Thyroid gland (tissue), 4 donors: ENCODE results near the gene EIF4H. TPM values are rescaled to one million over a fixed set of nuclear protein-coding genes. Genes with fewer than 3 reads are reported as not detected.

Experiments used
- DNase-seq, 2 donors: peaks; one replicate each; pipeline ENCODE4 v3.0.0-alpha.2; 2019
- H3K27ac ChIP-seq, 3 donors: fragments of 200-600 bp; sonication (generic); 1 replicate in 2 of 3; 2 replicates in 1 of 3; pipeline ENCODE4 v1.5.1; 2016 to 2019; ENCODE audit warnings: mild to moderate bottlenecking in 1 of 3, moderate library complexity in 1 of 3
- H3K27me3 ChIP-seq: fragments of 200-600 bp; sonication (generic); one replicate; pipeline ENCODE4 v1.5.1; 2019
- H3K36me3 ChIP-seq, 2 donors: fragments of 200-600 bp; sonication (generic); one replicate each; pipeline ENCODE4 v1.5.1; 2016 to 2019
- H3K4me1 ChIP-seq, 2 donors: fragments of 200-600 bp; sonication (generic); one replicate each; pipeline ENCODE4 v1.5.1; 2017 to 2019
- H3K4me3 ChIP-seq, 3 donors: fragments of 200-600 bp; sonication (generic); replicated peaks in 1 of 3; 1 replicate in 2 of 3; 2 replicates in 1 of 3; pipeline ENCODE4 v1.5.1; 2016; ENCODE audit warnings: mild to moderate bottlenecking in 1 of 3
- H3K9me3 ChIP-seq: fragments of 200-600 bp; sonication (generic); one replicate; pipeline ENCODE4 v1.5.1; 2017
- CTCF ChIP-seq, 6 experiments: fragments of 200-600 bp in 3 of 6; fragments of 450-650 bp in 3 of 6; sonication (generic) in 3 of 6; IDR thresholded peaks; one replicate each; pipeline ENCODE4 v1.5.1; 2016 to 2019; ENCODE audit warnings: antibody characterized with exemption in 6 of 6, mild to moderate bottlenecking in 2 of 6, inconsistent platforms in 1 of 6, moderate library complexity in 1 of 6
- POLR2A ChIP-seq, 2 donors: fragments of 450-650 bp; IDR thresholded peaks; one replicate each; pipeline ENCODE4 v1.6.1; 2017; ENCODE audit warnings: antibody characterized with exemption in 2 of 2, mild to moderate bottlenecking in 2 of 2, moderate library complexity in 1 of 2
- WGBS, 2 donors: methylation state at CpG; one replicate each; pipeline ENCODE4 v1.1.5; 2017; 5-methylcytosine and 5-hydroxymethylcytosine counted together
- intact Hi-C: fragments of 100-400 bp; cut with DNase I; formaldehyde crosslinking; loops from one replicate; pipeline ENCODE4 v1.15.1; 2023
- total RNA-seq, 4 donors: library from RNA; depleted of rRNA; stranded (reverse); fragments of >200 nt; gene quantifications; one replicate each; pipeline ENCODE4 v1.2.3, GENCODE V29; 2016

Gene EIF4H
- total RNA-seq, 4 donors from 2014 or later, result 267 to 323 (median 298) TPM

GRCh38 chr7:74173491-74173865 is 678 bp upstream of the EIF4H start:
- intact Hi-C loops, result no loop called here
- no peak for DNase-seq
- Histone ChIP-seq H3K36me3 (no peaks in the 10 kb centered on the region), H3K4me1 (peaks cover 41 to 42% of the 10 kb centered on the region in 2 donors), H3K4me3 (peak overlapping the region in 2 of 3 donors; percentile 18 to 76), H3K27me3 (no peaks in the 10 kb centered on the region), H3K27ac (peak overlapping the region; percentile 55 to 94 (median 87)), H3K9me3 (no peaks in the 10 kb centered on the region)
- WGBS, 2 donors, result 8% methylated on average over 11 of the region's 11 CpGs
- no peak for TF ChIP-seq POLR2A (IDR thresholded peaks at IDR 0.05)
- no peak for TF ChIP-seq CTCF (IDR thresholded peaks at IDR 0.05)

DNA sequence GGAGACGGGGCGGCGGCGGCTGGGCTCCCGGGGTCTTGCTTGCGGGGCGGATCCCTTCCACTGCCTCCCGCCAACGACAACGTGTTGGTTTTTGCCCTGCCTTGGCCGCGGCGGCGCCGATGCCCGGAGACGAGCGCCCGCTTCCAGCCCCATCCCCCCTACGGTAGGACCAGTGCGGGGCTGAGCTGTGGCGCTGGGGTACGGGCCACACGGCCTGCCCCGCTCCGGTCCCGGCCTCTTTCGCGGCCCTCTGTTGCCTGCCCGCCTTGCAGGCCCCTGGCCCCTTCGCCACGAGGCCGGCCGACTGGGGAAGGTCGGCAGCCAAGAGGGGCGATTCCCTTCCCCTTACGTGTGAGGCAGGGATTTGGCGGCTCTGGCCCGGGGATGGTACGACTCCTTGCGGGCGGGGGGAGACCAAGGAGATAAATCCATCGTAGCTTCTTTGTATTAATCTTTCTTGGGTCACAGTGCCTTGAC is 488 bp downstream of the EIF4H start:
- Histone ChIP-seq H3K27ac (peak overlapping the region; percentile 79 to 94 (median 91)), H3K27me3 (no peaks in the 10 kb centered on the region), H3K4me3 (peak overlapping the region; percentile 65 to 97 (median 76)), H3K36me3 (no peaks in the 10 kb centered on the region), H3K4me1 (peaks cover 50 to 53% of the 10 kb centered on the region in 2 donors), H3K9me3 (no peaks in the 10 kb centered on the region)
- TF ChIP-seq CTCF (IDR thresholded peaks at IDR 0.05), result no peak
- no peak for TF ChIP-seq POLR2A (IDR thresholded peaks at IDR 0.05)
- 0 to 1% methylated on average over 7 to 9 of the region's 43 CpGs for WGBS, 2 donors
- intact Hi-C loops, result no loop called here
- DNase-seq, result peak; percentile 37 to 46

DNA sequence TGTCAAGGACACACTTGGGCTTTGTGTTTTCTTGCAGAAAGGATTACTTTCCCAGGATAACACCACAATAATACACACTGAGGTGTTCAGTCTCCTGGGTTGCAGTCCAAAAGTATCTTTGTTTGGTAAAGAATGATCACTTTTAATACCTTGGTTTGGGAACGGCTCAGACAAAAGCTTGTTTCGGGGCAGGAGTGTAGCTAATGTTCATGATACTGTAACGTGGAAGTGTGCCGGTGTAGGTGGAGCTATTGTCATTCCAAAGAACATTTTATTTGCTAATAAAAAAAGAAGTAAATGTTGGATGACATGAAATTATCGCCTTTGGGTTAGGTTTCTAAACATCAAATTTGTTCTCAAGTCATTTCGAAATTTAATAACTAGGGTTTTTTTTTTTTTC is 1.2 kb downstream of the EIF4H start:
- 18 to 22% methylated on average over 6 of the region's 6 CpGs for WGBS, 2 donors
- DNase-seq, result no peak
- Histone ChIP-seq H3K4me1 (peaks cover 57 to 59% of the 10 kb centered on the region in 2 donors), H3K36me3 (no peaks in the 10 kb centered on the region), H3K9me3 (no peaks in the 10 kb centered on the region), H3K27me3 (no peaks in the 10 kb centered on the region), H3K27ac (peak overlapping the region in 1 of 3 donors; percentile 94), H3K4me3 (peak overlapping the region in 2 of 3 donors; percentile 65 to 76)
- TF ChIP-seq CTCF (IDR thresholded peaks at IDR 0.05), result no peak
- TF ChIP-seq POLR2A (IDR thresholded peaks at IDR 0.05), result no peak
- intact Hi-C loops, result no loop called here

DNA sequence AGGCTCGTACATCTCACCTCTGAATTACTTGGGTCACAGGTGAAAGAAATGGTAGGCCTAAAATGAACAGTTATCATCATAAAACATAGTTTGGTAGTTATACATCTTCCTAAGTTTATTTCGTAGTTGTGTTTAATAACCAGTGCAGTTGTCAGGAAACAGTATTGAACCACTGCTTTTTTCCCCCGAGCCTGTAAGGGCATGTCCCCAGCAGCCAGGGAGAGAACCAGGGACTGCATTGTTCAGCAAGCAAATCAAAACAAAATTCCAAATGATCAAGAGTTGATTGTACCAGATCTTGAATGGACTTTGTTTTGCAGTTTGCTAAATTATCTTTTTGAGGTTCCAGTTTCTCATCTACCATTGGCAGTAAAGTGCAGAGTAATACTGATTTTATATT is 2.4 kb downstream of the EIF4H start:
- WGBS, 2 donors, result 45 to 46% methylated on average over 3 of the region's 3 CpGs
- no peaks in the 10 kb centered on the region for H3K9me3 ChIP-seq
- no peaks in the 10 kb centered on the region for H3K36me3 ChIP-seq
- H3K4me3 ChIP-seq, result no peak overlapping the region
- H3K4me1 ChIP-seq, result peaks cover 65 to 71% of the 10 kb centered on the region in 2 donors
- DNase-seq, result no peak
- intact Hi-C loops, result no loop called here
- no peak for TF ChIP-seq CTCF (IDR thresholded peaks at IDR 0.05)
- no peak for TF ChIP-seq POLR2A (IDR thresholded peaks at IDR 0.05)
- peak overlapping the region in 1 of 3 donors; percentile 74 for H3K27ac ChIP-seq
- H3K27me3 ChIP-seq, result no peaks in the 10 kb centered on the region

- no peak for TF ChIP-seq CTCF (IDR thresholded peaks at IDR 0.05)
- no peak for TF ChIP-seq POLR2A (IDR thresholded peaks at IDR 0.05)
- Histone ChIP-seq H3K4me3 (no peak overlapping the region), H3K36me3 (no peaks in the 10 kb centered on the region), H3K4me1 (peaks cover 72 to 80% of the 10 kb centered on the region in 2 donors), H3K27me3 (no peaks in the 10 kb centered on the region), H3K27ac (peak overlapping the region; percentile 67 to 74 (median 68)), H3K9me3 (no peaks in the 10 kb centered on the region)
- peak; percentile 76 to 78 for DNase-seq
- intact Hi-C loops, result no loop called here
- 21 to 27% methylated on average over 9 of the region's 9 CpGs for WGBS, 2 donors
Observed at GRCh38 chr7:74178632-74179031, 4.5 kb downstream of the EIF4H start.
